ENCODE results near the gene HES1. TPM values are rescaled to one million over a fixed set of nuclear protein-coding genes. Genes with fewer than 3 reads are reported as not detected.

Gene HES1
- total RNA-seq, 1 donor from 2014 or later, result 40.3 TPM

- no peak for DNase-seq (ENCODE audit: low spot score)
- Mint-ChIP-seq H3K4me3 (ENCODE audit: unreplicated experiment) (no peak overlapping the region), H3K4me1 (ENCODE audit: unreplicated experiment) (peaks cover 7% of the 10 kb centered on the region), H3K9me3 (ENCODE audit: unreplicated experiment) (no peaks in the 10 kb centered on the region), H3K27ac (ENCODE audit: unreplicated experiment) (no peak overlapping the region), H3K27me3 (ENCODE audit: unreplicated experiment) (peaks cover 6% of the 10 kb centered on the region), H3K36me3 (ENCODE audit: low read depth, unreplicated experiment) (peaks cover 4% of the 10 kb centered on the region)
- TF ChIP-seq, protein P1, sequence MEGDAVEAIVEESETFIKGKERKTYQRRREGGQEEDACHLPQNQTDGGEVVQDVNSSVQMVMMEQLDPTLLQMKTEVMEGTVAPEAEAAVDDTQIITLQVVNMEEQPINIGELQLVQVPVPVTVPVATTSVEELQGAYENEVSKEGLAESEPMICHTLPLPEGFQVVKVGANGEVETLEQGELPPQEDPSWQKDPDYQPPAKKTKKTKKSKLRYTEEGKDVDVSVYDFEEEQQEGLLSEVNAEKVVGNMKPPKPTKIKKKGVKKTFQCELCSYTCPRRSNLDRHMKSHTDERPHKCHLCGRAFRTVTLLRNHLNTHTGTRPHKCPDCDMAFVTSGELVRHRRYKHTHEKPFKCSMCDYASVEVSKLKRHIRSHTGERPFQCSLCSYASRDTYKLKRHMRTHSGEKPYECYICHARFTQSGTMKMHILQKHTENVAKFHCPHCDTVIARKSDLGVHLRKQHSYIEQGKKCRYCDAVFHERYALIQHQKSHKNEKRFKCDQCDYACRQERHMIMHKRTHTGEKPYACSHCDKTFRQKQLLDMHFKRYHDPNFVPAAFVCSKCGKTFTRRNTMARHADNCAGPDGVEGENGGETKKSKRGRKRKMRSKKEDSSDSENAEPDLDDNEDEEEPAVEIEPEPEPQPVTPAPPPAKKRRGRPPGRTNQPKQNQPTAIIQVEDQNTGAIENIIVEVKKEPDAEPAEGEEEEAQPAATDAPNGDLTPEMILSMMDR (IDR thresholded peaks at IDR 0.05; ENCODE audit: unreplicated experiment), result no peak
These were observed 32.4 kb upstream of the HES1 start for GRCh38 chr3:194103505-194103904.

- no peaks in the 10 kb centered on the region for H3K9me3 Mint-ChIP-seq (ENCODE audit: unreplicated experiment)
- DNase-seq (ENCODE audit: low spot score), result no peak
- TF ChIP-seq, protein P1 (IDR thresholded peaks at IDR 0.05; ENCODE audit: unreplicated experiment), result no peak
- H3K4me3 Mint-ChIP-seq (ENCODE audit: unreplicated experiment), result no peak overlapping the region
- H3K4me1 Mint-ChIP-seq (ENCODE audit: unreplicated experiment), result peaks cover under 1% of the 10 kb centered on the region
- peaks cover 3% of the 10 kb centered on the region for H3K27me3 Mint-ChIP-seq (ENCODE audit: unreplicated experiment)
- no peak overlapping the region for H3K27ac Mint-ChIP-seq (ENCODE audit: unreplicated experiment)
- no peaks in the 10 kb centered on the region for H3K36me3 Mint-ChIP-seq (ENCODE audit: low read depth, unreplicated experiment)
These were observed 31.8 kb upstream of the HES1 start for GRCh38 chr3:194103983-194104751.

GRCh38 chr3:194105292-194105691 is 30.7 kb upstream of the HES1 start:
- H3K9me3 Mint-ChIP-seq (ENCODE audit: unreplicated experiment), result no peaks in the 10 kb centered on the region
- H3K27ac Mint-ChIP-seq (ENCODE audit: unreplicated experiment), result no peak overlapping the region
- H3K4me1 Mint-ChIP-seq (ENCODE audit: unreplicated experiment), result no peaks in the 10 kb centered on the region
- TF ChIP-seq, protein P1 (IDR thresholded peaks at IDR 0.05; ENCODE audit: unreplicated experiment), result no peak
- no peak for DNase-seq (ENCODE audit: low spot score)
- H3K4me3 Mint-ChIP-seq (ENCODE audit: unreplicated experiment), result no peak overlapping the region
- no peaks in the 10 kb centered on the region for H3K36me3 Mint-ChIP-seq (ENCODE audit: low read depth, unreplicated experiment)
- peaks cover 3% of the 10 kb centered on the region for H3K27me3 Mint-ChIP-seq (ENCODE audit: unreplicated experiment)

GRCh38 chr3:194107107-194107506 is 28.8 kb upstream of the HES1 start:
- Mint-ChIP-seq H3K27me3 (ENCODE audit: unreplicated experiment) (peaks cover 4% of the 10 kb centered on the region), H3K36me3 (ENCODE audit: low read depth, unreplicated experiment) (no peaks in the 10 kb centered on the region), H3K9me3 (ENCODE audit: unreplicated experiment) (no peaks in the 10 kb centered on the region), H3K27ac (ENCODE audit: unreplicated experiment) (no peak overlapping the region), H3K4me3 (ENCODE audit: unreplicated experiment) (no peak overlapping the region), H3K4me1 (ENCODE audit: unreplicated experiment) (peaks cover 4% of the 10 kb centered on the region)
- TF ChIP-seq, protein P1 (IDR thresholded peaks at IDR 0.05; ENCODE audit: unreplicated experiment), result no peak
- no peak for DNase-seq (ENCODE audit: low spot score)

- Mint-ChIP-seq H3K27me3 (ENCODE audit: unreplicated experiment) (peaks cover 4% of the 10 kb centered on the region), H3K4me3 (ENCODE audit: unreplicated experiment) (no peak overlapping the region), H3K36me3 (ENCODE audit: low read depth, unreplicated experiment) (no peaks in the 10 kb centered on the region), H3K4me1 (ENCODE audit: unreplicated experiment) (peaks cover 10% of the 10 kb centered on the region), H3K9me3 (ENCODE audit: unreplicated experiment) (no peaks in the 10 kb centered on the region), H3K27ac (ENCODE audit: unreplicated experiment) (no peak overlapping the region)
- TF ChIP-seq, protein P1 (IDR thresholded peaks at IDR 0.05; ENCODE audit: unreplicated experiment), result no peak
- no peak for DNase-seq (ENCODE audit: low spot score)
These were observed 26.6 kb upstream of the HES1 start for GRCh38 chr3:194109192-194109863.
